Left ventricle myocardium inferior (tissue), 1 donor: ENCODE data around the gene FBXO17. TPM values are rescaled to one million over a fixed set of nuclear protein-coding genes. Genes with fewer than 3 reads are reported as not detected.

Experiments used
- DNase-seq: peaks from one replicate; pipeline ENCODE4 v3.0.0-alpha.2; 2020
- H3K27ac ChIP-seq: fragments of 200-600 bp; replicated peaks from 2 replicates; pipeline ENCODE4 v1.8.0; 2021
- H3K27me3 ChIP-seq: fragments of 200-600 bp; 2 replicates; pipeline ENCODE4 v1.8.0; 2021; ENCODE audit warnings: low read depth
- H3K36me3 ChIP-seq: fragments of 200-600 bp; 2 replicates; pipeline ENCODE4 v1.8.0; 2021
- H3K4me1 ChIP-seq: fragments of 200-600 bp; 2 replicates; pipeline ENCODE4 v1.8.0; 2021
- H3K4me3 ChIP-seq: fragments of 200-600 bp; 2 replicates; pipeline ENCODE4 v1.8.0; 2021; ENCODE audit warnings: mild to moderate bottlenecking, moderate library complexity
- H3K9me3 ChIP-seq: fragments of 200-600 bp; replicated peaks from 2 replicates; pipeline ENCODE4 v1.8.0; 2021
- CTCF ChIP-seq: fragments of 200-600 bp; IDR thresholded peaks from 2 replicates; pipeline ENCODE4 v1.8.0; 2021; ENCODE audit warnings: antibody characterized with exemption, mild to moderate bottlenecking, borderline replicate concordance
- intact Hi-C: fragments of 100-400 bp; cut with micrococcal nuclease; formaldehyde crosslinking; loops from one replicate; pipeline ENCODE4 v1.11.0; 2022
- total RNA-seq: library from RNA; stranded (reverse); fragmentation: NEBNext Ultra II Directional; extraction: Animal tissue kit (Norgen Biotek cat#: 25700); gene quantifications from one replicate; pipeline ENCODE4 v1.2.1, GENCODE V29; 2021
- donor health status: DM: no; HTN: yes; CAD: no; lungs with severe emphysema.

FBXO17 gene
- total RNA-seq, 1 donor from 2014 or later = 3.0 TPM

- H3K9me3 ChIP-seq = peaks cover 7% of the 10 kb centered on the region
- no peaks in the 10 kb centered on the region for H3K27me3 ChIP-seq
- peaks cover 56% of the 10 kb centered on the region for H3K4me1 ChIP-seq
- H3K4me3 ChIP-seq = no peak overlapping the region
- TF ChIP-seq CTCF = no peak
- DNase-seq = no peak
- intact Hi-C loops = no loop called here
- H3K27ac ChIP-seq = no peak overlapping the region
- H3K36me3 ChIP-seq = peaks cover 17% of the 10 kb centered on the region
Observed at GRCh38 chr19:38933544-38933943, 42.0 kb downstream of the FBXO17 start.

GRCh38 chr19:38932425-38933179, 42.9 kb downstream of the FBXO17 start:
- Histone ChIP-seq H3K4me1 (peaks cover 56% of the 10 kb centered on the region), H3K27ac (no peak overlapping the region), H3K27me3 (no peaks in the 10 kb centered on the region), H3K4me3 (no peak overlapping the region), H3K36me3 (peaks cover 17% of the 10 kb centered on the region), H3K9me3 (peaks cover 7% of the 10 kb centered on the region)
- peak; percentile 45 for TF ChIP-seq CTCF
- DNase-seq = no peak
- intact Hi-C loops = no loop called here

- no peak for TF ChIP-seq CTCF
- intact Hi-C loops = no loop called here
- Histone ChIP-seq H3K27ac (peak overlapping the region; percentile 91), H3K9me3 (peaks cover 7% of the 10 kb centered on the region), H3K27me3 (no peaks in the 10 kb centered on the region), H3K4me3 (peak overlapping the region; percentile 78), H3K36me3 (peaks cover 17% of the 10 kb centered on the region), H3K4me1 (peaks cover 56% of the 10 kb centered on the region)
- no peak for DNase-seq
Observed at GRCh38 chr19:38931521-38931793, 44.1 kb downstream of the FBXO17 start.

GRCh38 chr19:38930776-38931520, 44.6 kb downstream of the FBXO17 start, which contains the start of gene MRPS12:
Gene MRPS12, plus strand, starts transcription at chr19:38930944. Its CDS starts 351 bp downstream, at chr19:38931295.
- TF ChIP-seq CTCF = no peak
- Histone ChIP-seq H3K4me1 (peaks cover 56% of the 10 kb centered on the region), H3K4me3 (peak within 1 kb of the TSS; percentile 78), H3K9me3 (peaks cover 7% of the 10 kb centered on the region), H3K27ac (peak within 1 kb of the TSS; percentile 91), H3K36me3 (peaks cover 17% of the 10 kb centered on the region), H3K27me3 (no peaks in the 10 kb centered on the region)
- peak; percentile 98 for DNase-seq
- intact Hi-C loops = no loop called here

- intact Hi-C loops = no loop called here
- TF ChIP-seq CTCF = peak; percentile 100
- DNase-seq = peak; percentile 91
- Histone ChIP-seq H3K36me3 (peaks cover 20% of the 10 kb centered on the region), H3K9me3 (peaks cover 3% of the 10 kb centered on the region), H3K27me3 (no peaks in the 10 kb centered on the region), H3K4me3 (peak within 1 kb of the TSS; percentile 78), H3K4me1 (peaks cover 53% of the 10 kb centered on the region), H3K27ac (peak within 1 kb of the TSS; percentile 91)
Observed at GRCh38 chr19:38929929-38930775, 45.4 kb downstream of the FBXO17 start, which contains the start of gene SARS2. Gene SARS2, minus strand, starts transcription at chr19:38930763. Its CDS starts 27 bp downstream, at chr19:38930736.
